Measurements from ENCODE around the gene WHRN. TPM values are rescaled to one million over a fixed set of nuclear protein-coding genes. Genes with fewer than 3 reads are reported as not detected.

The WHRN gene
- total RNA-seq, 1 donor from 2014 or later = 0.80 TPM

GRCh38 chr9:114367366-114367765, 137.9 kb downstream of the WHRN start:
- intact Hi-C loops (cut with micrococcal nuclease) = no loop called here
- TF ChIP-seq, protein P1, sequence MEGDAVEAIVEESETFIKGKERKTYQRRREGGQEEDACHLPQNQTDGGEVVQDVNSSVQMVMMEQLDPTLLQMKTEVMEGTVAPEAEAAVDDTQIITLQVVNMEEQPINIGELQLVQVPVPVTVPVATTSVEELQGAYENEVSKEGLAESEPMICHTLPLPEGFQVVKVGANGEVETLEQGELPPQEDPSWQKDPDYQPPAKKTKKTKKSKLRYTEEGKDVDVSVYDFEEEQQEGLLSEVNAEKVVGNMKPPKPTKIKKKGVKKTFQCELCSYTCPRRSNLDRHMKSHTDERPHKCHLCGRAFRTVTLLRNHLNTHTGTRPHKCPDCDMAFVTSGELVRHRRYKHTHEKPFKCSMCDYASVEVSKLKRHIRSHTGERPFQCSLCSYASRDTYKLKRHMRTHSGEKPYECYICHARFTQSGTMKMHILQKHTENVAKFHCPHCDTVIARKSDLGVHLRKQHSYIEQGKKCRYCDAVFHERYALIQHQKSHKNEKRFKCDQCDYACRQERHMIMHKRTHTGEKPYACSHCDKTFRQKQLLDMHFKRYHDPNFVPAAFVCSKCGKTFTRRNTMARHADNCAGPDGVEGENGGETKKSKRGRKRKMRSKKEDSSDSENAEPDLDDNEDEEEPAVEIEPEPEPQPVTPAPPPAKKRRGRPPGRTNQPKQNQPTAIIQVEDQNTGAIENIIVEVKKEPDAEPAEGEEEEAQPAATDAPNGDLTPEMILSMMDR (IDR thresholded peaks at IDR 0.05; ENCODE audit: borderline replicate concordance) = no peak
- Histone ChIP-seq H3K4me3 (no peak overlapping the region), H3K27me3 (ENCODE audit: low read depth) (no peaks in the 10 kb centered on the region), H3K4me1 (peaks cover 20% of the 10 kb centered on the region), H3K9me3 (replicated peaks) (no peaks in the 10 kb centered on the region), H3K36me3 (peaks cover 46% of the 10 kb centered on the region), H3K27ac (replicated peaks) (no peak overlapping the region)
- no peak for DNase-seq

- no peak for DNase-seq
- Histone ChIP-seq H3K4me3 (no peak overlapping the region), H3K27me3 (ENCODE audit: low read depth) (no peaks in the 10 kb centered on the region), H3K36me3 (peaks cover 54% of the 10 kb centered on the region), H3K4me1 (peaks cover 12% of the 10 kb centered on the region), H3K27ac (replicated peaks) (peak overlapping the region; percentile 15), H3K9me3 (replicated peaks) (no peaks in the 10 kb centered on the region)
- TF ChIP-seq, protein P1 (IDR thresholded peaks at IDR 0.05; ENCODE audit: borderline replicate concordance) = no peak
- intact Hi-C loops (cut with micrococcal nuclease) = no loop called here
Observed at GRCh38 chr9:114366334-114367128, 138.7 kb downstream of the WHRN start.

- peaks cover 9% of the 10 kb centered on the region for H3K4me1 ChIP-seq
- no peaks in the 10 kb centered on the region for H3K9me3 ChIP-seq (replicated peaks)
- H3K27ac ChIP-seq (replicated peaks) = no peak overlapping the region
- H3K36me3 ChIP-seq = peaks cover 68% of the 10 kb centered on the region
- TF ChIP-seq, protein P1 (IDR thresholded peaks at IDR 0.05; ENCODE audit: borderline replicate concordance) = no peak
- intact Hi-C loops (cut with micrococcal nuclease) = no loop called here
- H3K27me3 ChIP-seq (ENCODE audit: low read depth) = no peaks in the 10 kb centered on the region
- no peak for DNase-seq
- no peak overlapping the region for H3K4me3 ChIP-seq
Observed at GRCh38 chr9:114365194-114365593, 140.1 kb downstream of the WHRN start.

- no peaks in the 10 kb centered on the region for H3K9me3 ChIP-seq (replicated peaks)
- TF ChIP-seq, protein P1 (IDR thresholded peaks at IDR 0.05; ENCODE audit: borderline replicate concordance) = no peak
- intact Hi-C loops (cut with micrococcal nuclease) = no loop called here
- H3K27me3 ChIP-seq (ENCODE audit: low read depth) = no peaks in the 10 kb centered on the region
- H3K4me1 ChIP-seq = peaks cover 9% of the 10 kb centered on the region
- peaks cover 76% of the 10 kb centered on the region for H3K36me3 ChIP-seq
- no peak overlapping the region for H3K4me3 ChIP-seq
- no peak for DNase-seq
- no peak overlapping the region for H3K27ac ChIP-seq (replicated peaks)
Observed at GRCh38 chr9:114364134-114365041, 140.9 kb downstream of the WHRN start.

DNA sequence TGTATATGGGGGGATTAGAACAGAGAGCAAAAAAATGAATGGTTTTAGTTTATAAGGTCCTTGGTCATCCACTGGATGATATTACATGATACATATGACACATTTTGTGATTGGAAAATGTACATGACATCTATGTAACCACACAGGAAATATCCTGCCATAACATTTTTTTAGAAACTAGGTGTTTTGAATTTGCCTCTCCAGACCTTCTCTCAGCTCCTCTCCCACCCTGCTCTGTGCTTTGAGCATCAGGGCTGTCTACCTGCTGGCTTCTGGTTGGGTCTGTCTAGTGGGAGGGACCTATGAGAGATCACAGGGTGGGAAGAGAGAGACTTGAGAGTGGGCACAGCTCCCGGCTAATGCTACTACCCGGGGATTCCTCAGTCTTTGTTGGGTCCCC, 141.8 kb downstream of the WHRN start:
- H3K27me3 ChIP-seq (ENCODE audit: low read depth) = no peaks in the 10 kb centered on the region
- no peak for DNase-seq

More for the DNA sequence above, 141.8 kb downstream of the WHRN start:
- intact Hi-C loops (cut with micrococcal nuclease) = no loop called here
- H3K27ac ChIP-seq (replicated peaks) = no peak overlapping the region
- H3K4me1 ChIP-seq = peaks cover 6% of the 10 kb centered on the region
- TF ChIP-seq, protein P1 (IDR thresholded peaks at IDR 0.05; ENCODE audit: borderline replicate concordance) = no peak
- no peaks in the 10 kb centered on the region for H3K9me3 ChIP-seq (replicated peaks)
- no peak overlapping the region for H3K4me3 ChIP-seq
- peaks cover 82% of the 10 kb centered on the region for H3K36me3 ChIP-seq
